Measurements from ENCODE around the gene ARHGAP24. TPM values are rescaled to one million over a fixed set of nuclear protein-coding genes. Genes with fewer than 3 reads are reported as not detected.
A peak's percentile ranks its signal among the peaks of the same experiment; 100 is the strongest.

Gene ARHGAP24
- total and polyA plus RNA-seq, 2 of the 13 experiments (the other 11 are each of a cell fraction or from before 2014, with no cell fraction given) = 0.07 to 0.55 TPM

DNA sequence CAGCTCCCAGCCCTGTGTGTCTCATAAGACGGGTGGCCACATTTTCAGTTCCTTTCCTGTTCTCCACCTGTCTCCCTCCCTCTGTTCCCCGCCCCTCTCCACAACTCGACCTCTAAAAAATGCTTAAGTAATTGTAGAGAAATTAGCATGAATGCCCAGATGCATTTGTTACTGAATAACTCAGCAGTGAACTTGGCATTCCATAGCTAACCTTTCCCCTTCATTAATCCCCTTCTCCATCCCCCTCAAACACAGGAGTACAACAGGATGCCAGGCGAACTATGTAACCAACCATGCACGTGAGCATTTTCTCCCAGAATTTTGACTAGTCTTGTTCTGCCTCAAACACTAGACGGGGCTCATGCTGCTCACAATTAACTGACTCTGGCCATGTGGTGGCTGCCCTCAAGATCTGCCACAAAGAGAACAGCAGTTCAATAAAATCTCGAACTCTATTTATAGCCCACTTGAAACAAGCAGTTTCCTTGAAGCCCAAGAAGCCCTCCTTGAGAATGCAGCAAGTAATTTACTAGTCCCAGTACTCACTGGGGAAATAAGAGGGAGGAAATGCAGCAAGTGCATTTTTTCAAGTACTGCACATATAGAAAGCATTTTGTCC, 351.2 kb downstream of the ARHGAP24 start:
- WGBS (ENCODE audit: low lambda C conversion rate) = under 1% methylated on average over 7 of the region's 7 CpGs
- Histone ChIP-seq H3K4me2 (ENCODE audit: low read depth, low read length) (no peak overlapping the region), H3K27ac (ENCODE audit: extremely low read length, insufficient read depth, low read length) (no peak overlapping the region), H3K9me3 (ENCODE audit: low read length) (no peaks in the 10 kb centered on the region), H4K20me1 (ENCODE audit: insufficient read depth, low read length) (no peaks in the 10 kb centered on the region), H3K4me3 (replicated peaks in 1 of 3; ENCODE audit: insufficient read depth in 1 of 3, low read depth in 2 of 3, low read length in 3 of 3) (no peak overlapping the region), H3K36me3 (replicated peaks in 1 of 2; ENCODE audit: control insufficient read depth in 1 of 2, insufficient read depth in 2 of 2, low read length in 2 of 2) (no peaks in the 10 kb centered on the region), H2AFZ (ENCODE audit: low read length) (no peak overlapping the region), H3K27me3 (ENCODE audit: control insufficient read depth in 1 of 2, insufficient read depth in 2 of 2, low read length in 2 of 2) (no peaks in the 10 kb centered on the region), H3K9ac (ENCODE audit: insufficient read depth, low read depth, low read length) (no peak overlapping the region), H3K79me2 (ENCODE audit: insufficient read depth, low read length) (no peaks in the 10 kb centered on the region), H3K4me1 (ENCODE audit: insufficient read depth, low read length) (no peaks in the 10 kb centered on the region)
- DNase-seq (ENCODE audit: low spot score) (peak; percentile 35), FAIRE-seq (no peak), ATAC-seq (peak; percentile 74)
- intact Hi-C loops (cut with micrococcal nuclease; ENCODE audit: unreplicated experiment) = loop anchor here (10.0 kb wide), 1 partner anchor 139 kb away; no protein-coding TSS in a partner anchor
- TF ChIP-seq, protein P1, sequence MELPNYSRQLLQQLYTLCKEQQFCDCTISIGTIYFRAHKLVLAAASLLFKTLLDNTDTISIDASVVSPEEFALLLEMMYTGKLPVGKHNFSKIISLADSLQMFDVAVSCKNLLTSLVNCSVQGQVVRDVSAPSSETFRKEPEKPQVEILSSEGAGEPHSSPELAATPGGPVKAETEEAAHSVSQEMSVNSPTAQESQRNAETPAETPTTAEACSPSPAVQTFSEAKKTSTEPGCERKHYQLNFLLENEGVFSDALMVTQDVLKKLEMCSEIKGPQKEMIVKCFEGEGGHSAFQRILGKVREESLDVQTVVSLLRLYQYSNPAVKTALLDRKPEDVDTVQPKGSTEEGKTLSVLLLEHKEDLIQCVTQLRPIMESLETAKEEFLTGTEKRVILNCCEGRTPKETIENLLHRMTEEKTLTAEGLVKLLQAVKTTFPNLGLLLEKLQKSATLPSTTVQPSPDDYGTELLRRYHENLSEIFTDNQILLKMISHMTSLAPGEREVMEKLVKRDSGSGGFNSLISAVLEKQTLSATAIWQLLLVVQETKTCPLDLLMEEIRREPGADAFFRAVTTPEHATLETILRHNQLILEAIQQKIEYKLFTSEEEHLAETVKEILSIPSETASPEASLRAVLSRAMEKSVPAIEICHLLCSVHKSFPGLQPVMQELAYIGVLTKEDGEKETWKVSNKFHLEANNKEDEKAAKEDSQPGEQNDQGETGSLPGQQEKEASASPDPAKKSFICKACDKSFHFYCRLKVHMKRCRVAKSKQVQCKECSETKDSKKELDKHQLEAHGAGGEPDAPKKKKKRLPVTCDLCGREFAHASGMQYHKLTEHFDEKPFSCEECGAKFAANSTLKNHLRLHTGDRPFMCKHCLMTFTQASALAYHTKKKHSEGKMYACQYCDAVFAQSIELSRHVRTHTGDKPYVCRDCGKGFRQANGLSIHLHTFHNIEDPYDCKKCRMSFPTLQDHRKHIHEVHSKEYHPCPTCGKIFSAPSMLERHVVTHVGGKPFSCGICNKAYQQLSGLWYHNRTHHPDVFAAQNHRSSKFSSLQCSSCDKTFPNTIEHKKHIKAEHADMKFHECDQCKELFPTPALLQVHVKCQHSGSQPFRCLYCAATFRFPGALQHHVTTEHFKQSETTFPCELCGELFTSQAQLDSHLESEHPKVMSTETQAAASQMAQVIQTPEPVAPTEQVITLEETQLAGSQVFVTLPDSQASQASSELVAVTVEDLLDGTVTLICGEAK (IDR thresholded peaks at IDR 0.05) = no peak
- TF ChIP-seq, protein P1 (CRISPR knock-in tag; IDR thresholded peaks at IDR 0.05) = no peak
- no peak for TF ChIP-seq ZC3H4 (CRISPR knock-in tag; IDR thresholded peaks at IDR 0.05; ENCODE audit: borderline replicate concordance)
- no peak for TF ChIP-seq ZNF207 (IDR thresholded peaks at IDR 0.05; ENCODE audit: borderline replicate concordance)
- no peak for TF ChIP-seq CREB1 (IDR thresholded peaks at IDR 0.05)
- TF ChIP-seq CREB1 (CRISPR knock-in tag; IDR thresholded peaks at IDR 0.05) = no peak
- no peak for TF ChIP-seq TEAD3 (CRISPR knock-in tag; optimal IDR thresholded peaks at IDR 0.05; ENCODE audit: borderline replicate concordance)
- no peak for TF ChIP-seq MEF2D (CRISPR knock-in tag; IDR thresholded peaks at IDR 0.05)
- no peak for TF ChIP-seq NKX3-1 (CRISPR knock-in tag; IDR thresholded peaks at IDR 0.05)
- peak; percentile 70 for TF ChIP-seq BHLHE40 (IDR thresholded peaks at IDR 0.05; ENCODE audit: low read length)
- no TSS peak for BruUV-seq (replicated peaks)
- ChIA-PET CTCF (ENCODE audit: low intra/inter-chr PET ratio, low total read pairs) (no interaction called here), POLR2A (no interaction called here)
- in situ Hi-C loops (cut with HindIII; ENCODE audit: extremely low pct_ligation_motif_present, low pct_unique_long_range_greater_than_20kb) = no loop called here

All from HepG2 (cell line).